Activated naive CD8-positive, alpha-beta T cell treated with anti-CD3 and anti-CD28 coated beads for 36 hours (primary cell): ENCODE data around the gene TCHHL1. TPM values are rescaled to one million over a fixed set of nuclear protein-coding genes. Genes with fewer than 3 reads are reported as not detected.
A peak's percentile ranks its signal among the peaks of the same experiment; 100 is the strongest.

Experiments used
- DNase-seq: peaks from one replicate; pipeline ENCODE4 v3.0.0; 2021
- H3K27ac Mint-ChIP-seq: one replicate; pipeline ENCODE4 v1.8.0; 2022; ENCODE audit warnings: mild to moderate bottlenecking, moderate library complexity, mixed read lengths
- H3K27me3 Mint-ChIP-seq: one replicate; pipeline ENCODE4 v1.8.0; 2022; ENCODE audit warnings: mild to moderate bottlenecking, mixed read lengths
- H3K36me3 Mint-ChIP-seq: one replicate; pipeline ENCODE4 v1.8.0; 2021; ENCODE audit warnings: mild to moderate bottlenecking, mixed read lengths
- H3K4me1 Mint-ChIP-seq: one replicate; pipeline ENCODE4 v1.8.0; 2021; ENCODE audit warnings: mixed read lengths
- H3K4me3 Mint-ChIP-seq: one replicate; pipeline ENCODE4 v1.8.0; 2022; ENCODE audit warnings: mild to moderate bottlenecking, moderate library complexity, mixed read lengths
- H3K9me3 Mint-ChIP-seq: one replicate; pipeline ENCODE4 v1.8.0; 2022; ENCODE audit warnings: mixed read lengths
- total RNA-seq, 2 experiments: library from RNA; stranded (reverse); gene quantifications; one replicate each; pipeline ENCODE4 v1.2.3, GENCODE V29; 2021

Gene TCHHL1
- total RNA-seq, 2 experiments from 2014 or later, result not detected

- Mint-ChIP-seq H3K27me3 (peaks cover 16% of the 10 kb centered on the region), H3K4me3 (no peak overlapping the region), H3K9me3 (no peaks in the 10 kb centered on the region), H3K36me3 (no peaks in the 10 kb centered on the region), H3K4me1 (peaks cover 10% of the 10 kb centered on the region), H3K27ac (no peak overlapping the region)
- DNase-seq, result no peak
Measured at GRCh38 chr1:152053375-152053774, 35.5 kb downstream of the TCHHL1 start.

GRCh38 chr1:152052606-152053005, 36.3 kb downstream of the TCHHL1 start:
- no peaks in the 10 kb centered on the region for H3K36me3 Mint-ChIP-seq
- peak; percentile 72 for DNase-seq
- no peaks in the 10 kb centered on the region for H3K9me3 Mint-ChIP-seq
- H3K4me3 Mint-ChIP-seq, result no peak overlapping the region
- no peak overlapping the region for H3K27ac Mint-ChIP-seq
- H3K4me1 Mint-ChIP-seq, result peaks cover 18% of the 10 kb centered on the region
- H3K27me3 Mint-ChIP-seq, result peaks cover 11% of the 10 kb centered on the region

GRCh38 chr1:152050886-152051675, 37.8 kb downstream of the TCHHL1 start:
- Mint-ChIP-seq H3K27me3 (peaks cover 11% of the 10 kb centered on the region), H3K36me3 (no peaks in the 10 kb centered on the region), H3K4me3 (no peak overlapping the region), H3K27ac (no peak overlapping the region), H3K4me1 (peaks cover 24% of the 10 kb centered on the region), H3K9me3 (no peaks in the 10 kb centered on the region)
- DNase-seq, result no peak

- H3K27ac Mint-ChIP-seq, result no peak overlapping the region
- H3K4me1 Mint-ChIP-seq, result peaks cover 23% of the 10 kb centered on the region
- peaks cover 11% of the 10 kb centered on the region for H3K27me3 Mint-ChIP-seq
- DNase-seq, result no peak
- H3K4me3 Mint-ChIP-seq, result no peak overlapping the region
- H3K36me3 Mint-ChIP-seq, result no peaks in the 10 kb centered on the region
- peaks cover 2% of the 10 kb centered on the region for H3K9me3 Mint-ChIP-seq
Measured at GRCh38 chr1:152049291-152050083, 39.4 kb downstream of the TCHHL1 start.

GRCh38 chr1:152048416-152049009, 40.4 kb downstream of the TCHHL1 start:
- no peaks in the 10 kb centered on the region for H3K36me3 Mint-ChIP-seq
- peak; percentile 61 for DNase-seq

GRCh38 chr1:152047730-152048415, 41.0 kb downstream of the TCHHL1 start:
- no peaks in the 10 kb centered on the region for H3K36me3 Mint-ChIP-seq
- H3K4me3 Mint-ChIP-seq, result peak overlapping the region; percentile 78
- peaks cover 23% of the 10 kb centered on the region for H3K4me1 Mint-ChIP-seq
- peak; percentile 91 for DNase-seq
- peaks cover 3% of the 10 kb centered on the region for H3K27me3 Mint-ChIP-seq
- peak overlapping the region; percentile 98 for H3K27ac Mint-ChIP-seq
- H3K9me3 Mint-ChIP-seq, result peaks cover 2% of the 10 kb centered on the region

More at GRCh38 chr1:152048416-152049009, 40.4 kb downstream of the TCHHL1 start:
- H3K4me3 Mint-ChIP-seq, result peak overlapping the region; percentile 78
- peak overlapping the region; percentile 98 for H3K27ac Mint-ChIP-seq
- H3K27me3 Mint-ChIP-seq, result peaks cover 5% of the 10 kb centered on the region
- H3K4me1 Mint-ChIP-seq, result peaks cover 23% of the 10 kb centered on the region
- peaks cover 2% of the 10 kb centered on the region for H3K9me3 Mint-ChIP-seq

GRCh38 chr1:152047413-152047729, 41.5 kb downstream of the TCHHL1 start:
- H3K27me3 Mint-ChIP-seq, result no peaks in the 10 kb centered on the region
- H3K4me3 Mint-ChIP-seq, result peak overlapping the region; percentile 78
- peaks cover 21% of the 10 kb centered on the region for H3K4me1 Mint-ChIP-seq
- DNase-seq, result no peak
- H3K36me3 Mint-ChIP-seq, result no peaks in the 10 kb centered on the region
- peak overlapping the region; percentile 98 for H3K27ac Mint-ChIP-seq
- peaks cover 2% of the 10 kb centered on the region for H3K9me3 Mint-ChIP-seq

GRCh38 chr1:152044386-152044785, 44.5 kb downstream of the TCHHL1 start:
- peaks cover 19% of the 10 kb centered on the region for H3K4me1 Mint-ChIP-seq
- no peak overlapping the region for H3K4me3 Mint-ChIP-seq
- H3K27ac Mint-ChIP-seq, result no peak overlapping the region
- DNase-seq, result no peak
- H3K27me3 Mint-ChIP-seq, result no peaks in the 10 kb centered on the region
- H3K36me3 Mint-ChIP-seq, result no peaks in the 10 kb centered on the region
- peaks cover 2% of the 10 kb centered on the region for H3K9me3 Mint-ChIP-seq

GRCh38 chr1:152043870-152044269, 45.0 kb downstream of the TCHHL1 start:
- H3K27me3 Mint-ChIP-seq, result no peaks in the 10 kb centered on the region
- peaks cover 19% of the 10 kb centered on the region for H3K4me1 Mint-ChIP-seq
- peaks cover 2% of the 10 kb centered on the region for H3K9me3 Mint-ChIP-seq
- no peaks in the 10 kb centered on the region for H3K36me3 Mint-ChIP-seq
- no peak overlapping the region for H3K27ac Mint-ChIP-seq
- no peak for DNase-seq
- H3K4me3 Mint-ChIP-seq, result no peak overlapping the region

GRCh38 chr1:152042030-152042429, 46.8 kb downstream of the TCHHL1 start:
- no peaks in the 10 kb centered on the region for H3K36me3 Mint-ChIP-seq
- no peaks in the 10 kb centered on the region for H3K27me3 Mint-ChIP-seq
- H3K4me3 Mint-ChIP-seq, result no peak overlapping the region

GRCh38 chr1:152039886-152040285, 49.0 kb downstream of the TCHHL1 start:
- Mint-ChIP-seq H3K27ac (no peak overlapping the region), H3K4me3 (no peak overlapping the region), H3K36me3 (peaks cover 13% of the 10 kb centered on the region), H3K4me1 (peaks cover 11% of the 10 kb centered on the region), H3K9me3 (no peaks in the 10 kb centered on the region), H3K27me3 (no peaks in the 10 kb centered on the region)
- no peak for DNase-seq

More at GRCh38 chr1:152042030-152042429, 46.8 kb downstream of the TCHHL1 start:
- H3K9me3 Mint-ChIP-seq, result peaks cover 2% of the 10 kb centered on the region
- no peak overlapping the region for H3K27ac Mint-ChIP-seq
- no peak for DNase-seq
- peaks cover 6% of the 10 kb centered on the region for H3K4me1 Mint-ChIP-seq

- Mint-ChIP-seq H3K4me3 (no peak overlapping the region), H3K27me3 (no peaks in the 10 kb centered on the region), H3K36me3 (peaks cover 13% of the 10 kb centered on the region), H3K27ac (no peak overlapping the region), H3K9me3 (no peaks in the 10 kb centered on the region), H3K4me1 (peaks cover 14% of the 10 kb centered on the region)
- DNase-seq, result no peak
Measured at GRCh38 chr1:152039461-152039860, 49.4 kb downstream of the TCHHL1 start.

- H3K27me3 Mint-ChIP-seq, result no peaks in the 10 kb centered on the region
- peaks cover 16% of the 10 kb centered on the region for H3K36me3 Mint-ChIP-seq
- H3K9me3 Mint-ChIP-seq, result no peaks in the 10 kb centered on the region
- peaks cover 17% of the 10 kb centered on the region for H3K4me1 Mint-ChIP-seq
- H3K4me3 Mint-ChIP-seq, result no peak overlapping the region
- no peak overlapping the region for H3K27ac Mint-ChIP-seq
- no peak for DNase-seq
Measured at GRCh38 chr1:152038871-152039270, 50.0 kb downstream of the TCHHL1 start.

- H3K4me1 Mint-ChIP-seq, result peaks cover 23% of the 10 kb centered on the region
- peak; percentile 83 for DNase-seq
- no peaks in the 10 kb centered on the region for H3K9me3 Mint-ChIP-seq
- H3K36me3 Mint-ChIP-seq, result peaks cover 37% of the 10 kb centered on the region
- peak within 1 kb of the TSS; percentile 88 for H3K27ac Mint-ChIP-seq
- H3K27me3 Mint-ChIP-seq, result no peaks in the 10 kb centered on the region
- peak within 1 kb of the TSS; percentile 93 for H3K4me3 Mint-ChIP-seq
Measured at GRCh38 chr1:152036267-152037216, 52.3 kb downstream of the TCHHL1 start, which contains the start of gene S100A11. S100A11 (minus strand) TSS chr1:152037004; CDS start chr1:152036915, 89 bp downstream.
